HCT116 (cell line): ENCODE data around the gene PSAP. TPM values are rescaled to one million over a fixed set of nuclear protein-coding genes. Genes with fewer than 3 reads are reported as not detected.

Experiments
- ATAC-seq: fragments of 200-7000 bp; cut with Tn5 transposase; 2 replicates; pipeline ENCODE4 v1.9.1; 2020; ENCODE audit warnings: mild to moderate bottlenecking, moderate library complexity
- BruUV-seq: library from RNA; stranded (reverse); fragments of 400-500 nt; replicated peaks from 2 replicates; lab custom pipeline; 2021; lab: Mats Ljungman, UMichigan
- CTCF ChIA-PET: fragments of 300-600 bp; sonication (Branson Sonifier 250); formaldehyde crosslinking; loops from one replicate; lab custom pipeline; 2021; ENCODE audit warnings: antibody characterized with exemption; lab: Charles Lee
- POLR2A ChIA-PET: fragments of 300-600, 350-600 bp; sonication (Branson Sonifier 250); formaldehyde crosslinking; loops from one replicate; lab custom pipeline; 2021; ENCODE audit warnings: antibody characterized with exemption; lab: Charles Lee
- RAD21 ChIA-PET, 2 experiments: fragments of 300-600 bp; sonication (Branson Sonifier 250); formaldehyde crosslinking; loops; one replicate each; lab custom pipeline; 2023; ENCODE audit warnings: low total read pairs in 2 of 2; ENCODE audit not compliant: uncharacterized antibody in 2 of 2, unreplicated experiment in 2 of 2, low non-redundant PET in 1 of 2; lab: Charles Lee
- DNase-seq: peaks from one replicate; pipeline ENCODE4 v3.0.0-alpha.2; 2010; ENCODE audit warnings: low read depth, low spot score
- H2AFZ ChIP-seq: fragments of 200-600 bp; shearing (Covaris generic), sonication (generic); 2 replicates; pipeline ENCODE4 v1.6.1; 2017; ENCODE audit warnings: low read depth, mixed run types, mixed read lengths, antibody characterized with exemption, low read length; ENCODE audit not compliant: poor library complexity, severe bottlenecking
- H3K27ac ChIP-seq: 2 replicates; pipeline ENCODE4 v1.5.1; 2012; ENCODE audit warnings: low read depth, low read length
- H3K27me3 ChIP-seq: fragments of 200-600 bp; sonication (generic); 2 replicates; pipeline ENCODE4 v1.6.1; 2016; ENCODE audit warnings: mixed run types, low read length, mixed read lengths; ENCODE audit not compliant: insufficient read depth
- H3K36me3 ChIP-seq, 2 experiments: fragments of 200-500 bp in 1 of 2; fragments of 200-600 bp in 1 of 2; sonication (Bioruptor generic) in 1 of 2; sonication (generic) in 1 of 2; 2 replicates each; pipeline versions ENCODE4 v1.5.1 to v1.6.1; 2014 to 2016; ENCODE audit warnings: low read length in 2 of 2, inconsistent platforms in 1 of 2, mixed read lengths in 1 of 2, mixed run types in 1 of 2; ENCODE audit not compliant: insufficient read depth in 2 of 2, control insufficient read depth in 1 of 2
- H3K4me1 ChIP-seq, 2 experiments: fragments of 200-600 bp in 1 of 2; sonication (generic) in 1 of 2; 2 replicates each; pipeline versions ENCODE4 v1.5.1 to v1.6.1; 2012 to 2017; ENCODE audit warnings: low read length in 2 of 2, inconsistent platforms in 1 of 2, mild to moderate bottlenecking in 1 of 2, mixed read lengths in 1 of 2, mixed run types in 1 of 2, moderate library complexity in 1 of 2; ENCODE audit not compliant: insufficient read depth in 2 of 2, control insufficient read depth in 1 of 2
- H3K4me2 ChIP-seq: fragments of 200-600 bp; sonication (generic); 2 replicates; pipeline ENCODE4 v1.6.1; 2017; ENCODE audit warnings: mixed run types, low read length, mixed read lengths
- H3K4me3 ChIP-seq, 2 experiments: fragments of 200-600 bp in 1 of 2; sonication (generic) in 1 of 2; replicated peaks in 1 of 2; 2 replicates each; pipeline ENCODE4 v1.5.1; 2011 to 2016; ENCODE audit warnings: low read length in 2 of 2, control low read depth in 1 of 2, low read depth in 1 of 2, mild to moderate bottlenecking in 1 of 2, mixed read lengths in 1 of 2, mixed run types in 1 of 2
- H3K79me2 ChIP-seq: fragments of 200-600 bp; sonication (generic); 2 replicates; pipeline ENCODE4 v1.6.1; 2017; ENCODE audit warnings: mild to moderate bottlenecking, mixed run types, low read length, moderate library complexity, mixed read lengths; ENCODE audit not compliant: insufficient read depth
- H3K9ac ChIP-seq: fragments of 200-600 bp; sonication (generic); 2 replicates; pipeline ENCODE4 v1.6.1; 2016; ENCODE audit warnings: low read length, mixed read lengths
- H3K9me2 ChIP-seq: fragments of 200-600 bp; sonication (generic), shearing (Covaris generic); 2 replicates; pipeline ENCODE4 v1.6.1; 2017; ENCODE audit warnings: mixed run types, mild to moderate bottlenecking, moderate library complexity; ENCODE audit not compliant: insufficient read depth
- H3K9me3 ChIP-seq, 2 experiments: fragments of 200-500 bp in 1 of 2; fragments of 200-600 bp in 1 of 2; sonication (Bioruptor generic) in 1 of 2; sonication (generic) in 1 of 2; 2 replicates each; pipeline ENCODE4 v1.6.1; 2014 to 2017; ENCODE audit warnings: low read length in 2 of 2, mixed read lengths in 2 of 2, inconsistent platforms in 1 of 2, low read depth in 1 of 2, mild to moderate bottlenecking in 1 of 2, mixed run types in 1 of 2, moderate library complexity in 1 of 2; ENCODE audit not compliant: control insufficient read depth in 1 of 2, insufficient read depth in 1 of 2
- H4K20me1 ChIP-seq: fragments of 200-600 bp; sonication (generic), shearing (Covaris generic); 2 replicates; pipeline ENCODE4 v1.6.1; 2017; ENCODE audit warnings: mixed run types, mild to moderate bottlenecking, moderate library complexity; ENCODE audit not compliant: insufficient read depth
- CBX3 ChIP-seq: IDR thresholded peaks from 2 replicates; pipeline ENCODE4 v1.6.1; 2012; ENCODE audit warnings: low read depth
- CEBPB ChIP-seq: IDR thresholded peaks from 2 replicates; pipeline ENCODE4 v1.6.1; 2012; ENCODE audit warnings: low read depth
- CTCF ChIP-seq, 3 experiments: fragments of 200-600 bp in 1 of 3; sonication (generic) in 1 of 3; IDR thresholded peaks in 2 of 3; conservative IDR thresholded peaks in 1 of 3; 2 replicates each; pipeline ENCODE4 v1.5.1; 2012 to 2017; ENCODE audit warnings: low read depth in 2 of 3, low read length in 2 of 3, antibody characterized with exemption in 1 of 3, borderline replicate concordance in 1 of 3, control low read depth in 1 of 3, mild to moderate bottlenecking in 1 of 3, mixed read lengths in 1 of 3, mixed run types in 1 of 3, moderate library complexity in 1 of 3; ENCODE audit not compliant: insufficient read depth in 1 of 3
- EZH2 ChIP-seq: fragments of 200-600 bp; sonication (generic); IDR thresholded peaks from 2 replicates; pipeline ENCODE4 v1.6.1; 2017; ENCODE audit warnings: antibody characterized with exemption, mixed run types
- EZH2phosphoT487 ChIP-seq: fragments of 200-600 bp; IDR thresholded peaks from 2 replicates; pipeline ENCODE4 v1.6.1; 2018; ENCODE audit warnings: antibody characterized with exemption, borderline replicate concordance
- FOSL1 ChIP-seq: IDR thresholded peaks from 2 replicates; pipeline ENCODE4 v1.6.1; 2012; ENCODE audit warnings: low read depth
- MAX ChIP-seq: IDR thresholded peaks from 2 replicates; pipeline ENCODE4 v1.6.1; 2012
- POLR2A ChIP-seq: IDR thresholded peaks from 2 replicates; pipeline ENCODE4 v1.7.0; 2011; ENCODE audit warnings: borderline replicate concordance; ENCODE audit not compliant: insufficient read depth, insufficient read length; ENCODE audit errors: extremely low read depth
- POLR2AphosphoS5 ChIP-seq: IDR thresholded peaks from 2 replicates; pipeline ENCODE4 v1.6.1; 2011; ENCODE audit warnings: mild to moderate bottlenecking, low read depth, low read length, moderate library complexity
- RAD21 ChIP-seq: IDR thresholded peaks from 2 replicates; pipeline ENCODE4 v1.6.1; 2012; ENCODE audit warnings: low read depth, mild to moderate bottlenecking
- SP1 ChIP-seq: IDR thresholded peaks from 2 replicates; pipeline ENCODE4 v1.6.1; 2012; ENCODE audit warnings: low read depth
- SRF ChIP-seq: IDR thresholded peaks from 2 replicates; pipeline ENCODE4 v1.6.1; 2012; ENCODE audit warnings: low read depth
- YY1 ChIP-seq: IDR thresholded peaks from 2 replicates; pipeline ENCODE4 v1.6.1; 2011; ENCODE audit warnings: low read length, low read depth, moderate library complexity, mild to moderate bottlenecking; ENCODE audit not compliant: insufficient replicate concordance; ENCODE audit errors: extremely low read depth
- ZBTB33 ChIP-seq: IDR thresholded peaks from 2 replicates; pipeline ENCODE4 v1.6.1; 2011; ENCODE audit warnings: mild to moderate bottlenecking, low read length, moderate library complexity; ENCODE audit not compliant: insufficient replicate concordance; ENCODE audit errors: extremely low read depth
- ZFX ChIP-seq: fragments of 450-650 bp; IDR thresholded peaks from 2 replicates; pipeline ENCODE4 v1.6.1; 2017
- intact Hi-C: fragments of 100-400 bp; cut with micrococcal nuclease; formaldehyde crosslinking; loops from 2 replicates; pipeline ENCODE4 v1.10.0; 2022
- total RNA-seq: library from RNA; stranded (reverse); gene quantifications from one replicate; pipeline ENCODE4 v1.2.1, GENCODE V29; 2021; ENCODE audit not compliant: unreplicated experiment

The PSAP gene
- total RNA-seq, 1 experiment from 2014 or later, result 444 TPM

GRCh38 chr10:71823356-71823755, 27.7 kb downstream of the PSAP start:
- POLR2A ChIA-PET, result no interaction called here
- H3K27me3 ChIP-seq, result no peaks in the 10 kb centered on the region
- ATAC-seq, result no peak
- no peak overlapping the region for H2AFZ ChIP-seq
- intact Hi-C loops, result no loop called here
- TF ChIP-seq EZH2phosphoT487, result no peak
- no peak for TF ChIP-seq EZH2
- TF ChIP-seq CEBPB, result no peak
- no peak for TF ChIP-seq MAX
- H3K9me2 ChIP-seq, result no peaks in the 10 kb centered on the region
- CTCF ChIA-PET, result interaction anchor here (2.1 kb wide), 1 partner anchor 73 kb away, joined by 6 read pairs; no protein-coding TSS in a partner anchor
- DNase-seq, result no peak
- no peak overlapping the region for H3K4me3 ChIP-seq
- H3K9me3 ChIP-seq, result no peaks in the 10 kb centered on the region
- no peaks in the 10 kb centered on the region for H4K20me1 ChIP-seq
- RAD21 ChIA-PET, result no interaction called here
- BruUV-seq, result no TSS peak
- peaks cover 47 to 68% of the 10 kb centered on the region in 2 experiments for H3K36me3 ChIP-seq
- H3K4me2 ChIP-seq, result no peak overlapping the region
- H3K4me1 ChIP-seq, result no peaks in the 10 kb centered on the region
- no peak overlapping the region for H3K27ac ChIP-seq
- no peaks in the 10 kb centered on the region for H3K79me2 ChIP-seq
- H3K9ac ChIP-seq, result no peak overlapping the region

- Histone ChIP-seq H3K79me2 (no peaks in the 10 kb centered on the region), H3K36me3 (peaks cover 44 to 69% of the 10 kb centered on the region in 2 experiments), H3K9me3 (no peaks in the 10 kb centered on the region), H3K27me3 (no peaks in the 10 kb centered on the region), H3K9ac (no peak overlapping the region), H3K9me2 (no peaks in the 10 kb centered on the region), H3K4me3 (no peak overlapping the region), H3K4me2 (no peak overlapping the region), H3K4me1 (no peaks in the 10 kb centered on the region), H4K20me1 (no peaks in the 10 kb centered on the region), H3K27ac (no peak overlapping the region), H2AFZ (no peak overlapping the region)
- POLR2A ChIA-PET, result interaction anchor here (1.1 kb wide), 1 partner anchor 29 kb away, joined by 3 read pairs; the partner anchor contains the start of gene PSAP
- RAD21 ChIA-PET, result interaction anchor here in 1 of 2 experiments (0.8 kb wide), 1 partner anchor 74 kb away, joined by 3 read pairs; no protein-coding TSS in a partner anchor
- DNase-seq, result no peak
- intact Hi-C loops, result no loop called here
- no TSS peak for BruUV-seq
- ATAC-seq, result no peak
- CTCF ChIA-PET, result interaction anchor here (1.5 to 2.1 kb wide), 2 partner anchors 74 to 227 kb away, joined by 3 to 6 read pairs; no protein-coding TSS in a partner anchor
- TF ChIP-seq POLR2A, result no peak
- no peak for TF ChIP-seq CBX3
- no peak for TF ChIP-seq SRF
- TF ChIP-seq SP1, result no peak
- TF ChIP-seq CTCF (IDR thresholded peaks at IDR 0.05 in 2 of 3, conservative IDR thresholded peaks at IDR 0.05 in 1 of 3; ENCODE audit: borderline replicate concordance in 1 of 3, insufficient read depth in 1 of 3, low read depth in 2 of 3, low read length in 2 of 3), result no peak
- TF ChIP-seq ZFX, result no peak
- TF ChIP-seq MAX, result no peak
- no peak for TF ChIP-seq YY1
- no peak for TF ChIP-seq POLR2AphosphoS5
- TF ChIP-seq FOSL1, result no peak
- no peak for TF ChIP-seq RAD21
- no peak for TF ChIP-seq ZBTB33
These were observed 28.9 kb downstream of the PSAP start for GRCh38 chr10:71821909-71822763.
